Hepatocyte (in vitro differentiated cells): ENCODE data around the gene SLC9A3. TPM values are rescaled to one million over a fixed set of nuclear protein-coding genes. Genes with fewer than 3 reads are reported as not detected.

Source experiments
- DNase-seq: peaks from one replicate; pipeline ENCODE4 v3.0.0-alpha.2; 2016; ENCODE audit warnings: low spot score
- H2AFZ ChIP-seq: fragments of 200-600 bp; sonication (generic); 2 replicates; pipeline ENCODE4 v1.6.0; 2016; ENCODE audit warnings: antibody characterized with exemption, mild to moderate bottlenecking
- H3K27ac ChIP-seq: fragments of 200-600 bp; sonication (generic); 2 replicates; pipeline ENCODE4 v1.5.1; 2016; ENCODE audit warnings: mild to moderate bottlenecking
- H3K27me3 ChIP-seq: fragments of 200-600 bp; sonication (generic); 2 replicates; pipeline ENCODE4 v1.6.1; 2016
- H3K36me3 ChIP-seq: fragments of 200-600 bp; sonication (generic); replicated peaks from 2 replicates; pipeline ENCODE4 v1.5.1; 2016; ENCODE audit warnings: low read depth; ENCODE audit not compliant: insufficient read depth
- H3K4me1 ChIP-seq: fragments of 200-600 bp; sonication (generic); 2 replicates; pipeline ENCODE4 v1.5.1; 2016; ENCODE audit warnings: mild to moderate bottlenecking, moderate library complexity; ENCODE audit not compliant: insufficient read depth
- H3K4me2 ChIP-seq: fragments of 200-600 bp; sonication (generic); 2 replicates; pipeline ENCODE4 v1.6.0; 2016
- H3K4me3 ChIP-seq: fragments of 200-600 bp; sonication (generic); 2 replicates; pipeline ENCODE4 v1.5.1; 2016; ENCODE audit warnings: mild to moderate bottlenecking
- H3K79me2 ChIP-seq: fragments of 200-600 bp; sonication (generic); 2 replicates; pipeline ENCODE4 v1.6.0; 2017; ENCODE audit warnings: mild to moderate bottlenecking
- H3K9me2 ChIP-seq: fragments of 200-600 bp; sonication (generic); replicated peaks from 2 replicates; pipeline ENCODE4 v1.6.0; 2017; ENCODE audit warnings: mild to moderate bottlenecking; ENCODE audit not compliant: insufficient read depth
- H3K9me3 ChIP-seq: fragments of 200-600 bp; sonication (generic); 2 replicates; pipeline ENCODE4 v1.5.1; 2016; ENCODE audit warnings: low read depth, mild to moderate bottlenecking
- H4K20me1 ChIP-seq: fragments of 200-600 bp; sonication (generic); 2 replicates; pipeline ENCODE4 v1.6.0; 2016; ENCODE audit warnings: mild to moderate bottlenecking; ENCODE audit not compliant: insufficient read depth, poor library complexity, severe bottlenecking
- EZH2 ChIP-seq: fragments of 200-600 bp; sonication (generic); IDR thresholded peaks from 2 replicates; pipeline ENCODE4 v1.6.1; 2016; ENCODE audit warnings: antibody characterized with exemption, mild to moderate bottlenecking, borderline replicate concordance
- EZH2phosphoT487 ChIP-seq: fragments of 200-600 bp; sonication (generic); IDR thresholded peaks from one replicate; pipeline ENCODE4 v1.6.1; 2018; ENCODE audit warnings: antibody characterized with exemption, mild to moderate bottlenecking, low read depth, moderate library complexity; ENCODE audit not compliant: unreplicated experiment, severe bottlenecking
- WGBS: methylation state at CpG from one replicate; pipeline ENCODE4 v1.1.6; 2016; ENCODE audit warnings: low lambda C conversion rate; ENCODE audit errors: missing lambda C conversion rate; 5-methylcytosine and 5-hydroxymethylcytosine counted together
- polyA plus RNA-seq: library from polyadenylated mRNA; unstranded; fragments of >200 nt; fragmentation: Nextera tagmentation; extraction: Ambion mirVana; gene quantifications from 2 replicates; pipeline ENCODE4 v1.2.1, GENCODE V29; 2016
- total RNA-seq: library from RNA; depleted of rRNA; stranded (reverse); fragments of >200 nt; gene quantifications from 2 replicates; pipeline ENCODE4 v1.2.3, GENCODE V29; 2014
- TF ChIP-seq, protein P1 (sequence below): fragments of 200-600 bp; sonication (generic); IDR thresholded peaks from 2 replicates; pipeline ENCODE4 v1.5.1; 2016; ENCODE audit warnings: antibody characterized with exemption, mild to moderate bottlenecking; ENCODE audit not compliant: poor library complexity

Gene SLC9A3
- total and polyA plus RNA-seq, 2 experiments from 2014 or later: 4.8 to 7.4 TPM

GRCh38 chr5:537621-538071 is 13.4 kb upstream of the SLC9A3 start:
- H3K4me1 ChIP-seq: peaks cover 6% of the 10 kb centered on the region

DNA sequence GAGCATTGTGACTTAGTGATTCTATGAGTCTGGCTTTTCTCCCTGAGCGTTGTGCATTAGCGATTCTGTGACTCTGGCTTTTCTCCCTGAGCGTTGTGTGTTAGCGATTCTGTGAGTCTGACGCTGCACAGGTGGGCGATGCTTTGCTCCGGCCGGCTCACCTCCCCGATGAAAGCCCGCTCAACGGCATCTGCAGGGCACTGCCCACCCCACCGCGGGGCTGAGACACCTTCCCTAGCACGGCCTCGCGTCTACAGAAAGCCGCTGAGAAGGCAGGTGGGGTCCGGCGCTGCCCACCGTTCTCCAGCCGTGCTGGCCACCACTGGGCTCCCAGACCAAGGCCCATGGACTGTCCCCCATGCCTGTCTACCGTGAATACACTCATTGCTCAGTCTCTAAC is 12.8 kb upstream of the SLC9A3 start:
- no peak for TF ChIP-seq EZH2
- TF ChIP-seq, protein P1, sequence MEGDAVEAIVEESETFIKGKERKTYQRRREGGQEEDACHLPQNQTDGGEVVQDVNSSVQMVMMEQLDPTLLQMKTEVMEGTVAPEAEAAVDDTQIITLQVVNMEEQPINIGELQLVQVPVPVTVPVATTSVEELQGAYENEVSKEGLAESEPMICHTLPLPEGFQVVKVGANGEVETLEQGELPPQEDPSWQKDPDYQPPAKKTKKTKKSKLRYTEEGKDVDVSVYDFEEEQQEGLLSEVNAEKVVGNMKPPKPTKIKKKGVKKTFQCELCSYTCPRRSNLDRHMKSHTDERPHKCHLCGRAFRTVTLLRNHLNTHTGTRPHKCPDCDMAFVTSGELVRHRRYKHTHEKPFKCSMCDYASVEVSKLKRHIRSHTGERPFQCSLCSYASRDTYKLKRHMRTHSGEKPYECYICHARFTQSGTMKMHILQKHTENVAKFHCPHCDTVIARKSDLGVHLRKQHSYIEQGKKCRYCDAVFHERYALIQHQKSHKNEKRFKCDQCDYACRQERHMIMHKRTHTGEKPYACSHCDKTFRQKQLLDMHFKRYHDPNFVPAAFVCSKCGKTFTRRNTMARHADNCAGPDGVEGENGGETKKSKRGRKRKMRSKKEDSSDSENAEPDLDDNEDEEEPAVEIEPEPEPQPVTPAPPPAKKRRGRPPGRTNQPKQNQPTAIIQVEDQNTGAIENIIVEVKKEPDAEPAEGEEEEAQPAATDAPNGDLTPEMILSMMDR: no peak
- TF ChIP-seq EZH2phosphoT487: no peak
- 87% methylated on average over 21 of the region's 22 CpGs for WGBS
- Histone ChIP-seq H3K27ac (no peak overlapping the region), H3K4me1 (peaks cover 11% of the 10 kb centered on the region), H3K27me3 (peaks cover 8% of the 10 kb centered on the region), H3K36me3 (no peaks in the 10 kb centered on the region), H3K79me2 (no peaks in the 10 kb centered on the region), H3K4me2 (no peak overlapping the region), H4K20me1 (no peaks in the 10 kb centered on the region), H3K9me3 (no peaks in the 10 kb centered on the region), H2AFZ (no peak overlapping the region), H3K9me2 (no peaks in the 10 kb centered on the region), H3K4me3 (no peak overlapping the region)
- no peak for DNase-seq

More at GRCh38 chr5:537621-538071, 13.4 kb upstream of the SLC9A3 start:
- TF ChIP-seq, protein P1: no peak
- no peak for TF ChIP-seq EZH2phosphoT487
- no peak for TF ChIP-seq EZH2
- no peak overlapping the region for H3K4me2 ChIP-seq
- no peak overlapping the region for H3K27ac ChIP-seq
- H3K27me3 ChIP-seq: peaks cover 8% of the 10 kb centered on the region
- no peaks in the 10 kb centered on the region for H3K79me2 ChIP-seq
- H3K36me3 ChIP-seq: no peaks in the 10 kb centered on the region
- no peaks in the 10 kb centered on the region for H3K9me2 ChIP-seq
- 98% methylated on average over 16 of the region's 16 CpGs for WGBS
- H2AFZ ChIP-seq: no peak overlapping the region
- DNase-seq: no peak
- H3K9me3 ChIP-seq: no peaks in the 10 kb centered on the region
- H3K4me3 ChIP-seq: no peak overlapping the region
- H4K20me1 ChIP-seq: no peaks in the 10 kb centered on the region

DNA sequence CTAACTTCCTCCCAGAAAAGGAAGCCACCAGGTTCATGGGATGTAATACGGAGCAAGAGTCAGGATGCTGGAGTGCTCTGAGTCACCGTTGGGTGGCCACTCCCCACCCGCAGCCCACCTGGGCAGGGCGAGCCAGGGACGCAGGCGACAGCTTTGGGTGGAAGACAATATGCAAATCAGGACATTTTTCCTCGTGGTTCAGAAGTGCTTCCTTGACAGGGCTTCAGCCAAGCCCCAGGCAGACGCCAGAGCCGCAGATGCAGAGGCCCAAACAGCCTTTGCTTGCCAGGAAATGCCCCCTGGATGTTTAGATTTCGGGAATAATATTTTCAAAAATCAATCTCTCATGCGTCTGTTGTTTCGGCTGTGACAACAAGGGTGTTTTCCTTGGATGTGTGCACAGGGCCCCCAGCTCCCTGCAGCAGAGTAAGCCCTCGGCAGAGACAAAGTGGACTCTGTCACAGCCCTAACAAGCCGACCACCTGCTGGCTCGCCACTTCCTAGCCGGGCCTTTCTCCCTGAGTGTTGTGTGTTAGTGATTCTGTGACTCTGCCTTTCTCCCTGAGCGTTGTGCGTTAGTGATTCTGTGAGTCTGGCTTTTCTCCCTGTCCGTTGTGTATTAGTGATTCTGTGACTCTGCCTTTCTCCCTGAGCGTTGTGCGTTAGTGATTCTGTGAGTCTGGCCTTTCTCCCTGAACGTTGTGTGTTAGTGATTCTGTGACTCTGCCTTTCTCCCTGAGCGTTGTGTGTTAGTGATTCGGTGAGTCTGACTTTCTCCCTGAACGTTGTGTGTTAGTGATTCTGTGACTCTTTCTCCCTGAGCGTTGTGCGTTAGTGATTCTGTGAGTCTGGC is 11.8 kb upstream of the SLC9A3 start:
- no peak overlapping the region for H3K27ac ChIP-seq
- H3K36me3 ChIP-seq: no peaks in the 10 kb centered on the region
- H4K20me1 ChIP-seq: no peaks in the 10 kb centered on the region
- TF ChIP-seq EZH2phosphoT487: no peak
- no peak for TF ChIP-seq EZH2
- TF ChIP-seq, protein P1: no peak
- no peak overlapping the region for H2AFZ ChIP-seq
- H3K79me2 ChIP-seq: no peaks in the 10 kb centered on the region
- no peaks in the 10 kb centered on the region for H3K9me2 ChIP-seq
- H3K4me1 ChIP-seq: peaks cover 12% of the 10 kb centered on the region
- H3K27me3 ChIP-seq: peaks cover 8% of the 10 kb centered on the region
- no peak overlapping the region for H3K4me2 ChIP-seq
- 66% methylated on average over 27 of the region's 27 CpGs for WGBS
- no peak overlapping the region for H3K4me3 ChIP-seq
- H3K9me3 ChIP-seq: no peaks in the 10 kb centered on the region
- DNase-seq: no peak
